HG03064 (cell line): ENCODE measurements around the gene ETF1.
"Not testable (repeated sequence)": the region's sequence is repeated elsewhere in the genome, so short reads cannot be mapped to it uniquely, and the experiment has no call there.

Source experiments
- ATAC-seq: cut with Tn5 transposase; IDR thresholded peaks from one replicate; pipeline ENCODE4 v1.9.1; 2021; ENCODE audit warnings: low read depth; ENCODE audit not compliant: unreplicated experiment

The ETF1 gene

GRCh38 chr5:138492560-138493045 lies 50.4 kb downstream of the ETF1 start:
- no peak for ATAC-seq

GRCh38 chr5:138491669-138492559 lies 51.1 kb downstream of the ETF1 start:
- peak; percentile 98 for ATAC-seq

GRCh38 chr5:138491284-138491648 lies 51.8 kb downstream of the ETF1 start:
- no peak for ATAC-seq

- no peak for ATAC-seq
These were observed 52.3 kb downstream of the ETF1 start for GRCh38 chr5:138490648-138491283.

GRCh38 chr5:138489683-138490061 lies 53.4 kb downstream of the ETF1 start:
- no peak for ATAC-seq

GRCh38 chr5:138488481-138488945 lies 54.5 kb downstream of the ETF1 start:
- ATAC-seq, result no peak

GRCh38 chr5:138482638-138483037 lies 60.4 kb downstream of the ETF1 start:
- ATAC-seq, result no peak

GRCh38 chr5:138476918-138477317 lies 66.1 kb downstream of the ETF1 start:
- no peak for ATAC-seq

GRCh38 chr5:138473151-138473550 lies 69.9 kb downstream of the ETF1 start:
- not testable (repeated sequence) for ATAC-seq

- no peak for ATAC-seq
These were observed 70.7 kb downstream of the ETF1 start for GRCh38 chr5:138472353-138472752.

GRCh38 chr5:138471052-138471361 lies 72.0 kb downstream of the ETF1 start:
- ATAC-seq, result no peak

GRCh38 chr5:138470322-138471051 lies 72.5 kb downstream of the ETF1 start:
- ATAC-seq, result no peak

- ATAC-seq, result no peak
These were observed 73.3 kb downstream of the ETF1 start for GRCh38 chr5:138469540-138470321.

GRCh38 chr5:138468966-138469539 lies 74.0 kb downstream of the ETF1 start:
- ATAC-seq, result no peak

GRCh38 chr5:138468133-138468965 lies 74.7 kb downstream of the ETF1 start:
- ATAC-seq, result no peak

- no peak for ATAC-seq
These were observed 75.3 kb downstream of the ETF1 start for GRCh38 chr5:138467711-138468132.

- ATAC-seq, result no peak
These were observed 75.9 kb downstream of the ETF1 start for GRCh38 chr5:138466900-138467710.

GRCh38 chr5:138466125-138466899 lies 76.7 kb downstream of the ETF1 start:
- no peak for ATAC-seq
